Measurements from ENCODE around the gene RFXAP. TPM values are rescaled to one million over a fixed set of nuclear protein-coding genes. Genes with fewer than 3 reads are reported as not detected.

The RFXAP gene
- total RNA-seq, 1 experiment from 2014 or later = 8.7 TPM

GRCh38 chr13:36858290-36858689 is 39.3 kb downstream of the RFXAP start:
- H3K4me2 ChIP-seq (ENCODE audit: insufficient read depth, insufficient read length, low read length) = no peak overlapping the region
- WGBS (ENCODE audit: extremely low coverage, insufficient read length, low lambda C conversion rate) = no CpG with 5 or more reads among the region's 3 CpGs
- TF ChIP-seq CTCF (conservative IDR thresholded peaks at IDR 0.05) = peak; percentile 70

More at GRCh38 chr13:36858290-36858689, 39.3 kb downstream of the RFXAP start:
- H3K23ac ChIP-seq (ENCODE audit: insufficient read length, low read depth, low read length) = no peak overlapping the region
- peaks cover 1% of the 10 kb centered on the region; the same call in 1 of the 2 replicates for H3K27me3 Mint-ChIP-seq (ENCODE audit: low read depth)
- H4K20me1 ChIP-seq (ENCODE audit: control insufficient read depth, insufficient read depth, insufficient read length) = no peaks in the 10 kb centered on the region
- H2BK20ac ChIP-seq (ENCODE audit: low read depth, low read length, poor library complexity, severe bottlenecking) = no peak overlapping the region
- no peaks in the 10 kb centered on the region; a peak in 1 of 7 replicates for H3K36me3 Mint-ChIP-seq (ENCODE audit: insufficient read depth in 1 of 3, low read depth in 3 of 3)
- no peak overlapping the region for H2BK12ac ChIP-seq (ENCODE audit: insufficient read length, low read depth, low read length)
- no peaks in the 10 kb centered on the region for H3K9me3 Mint-ChIP-seq
- DNase-seq = no peak
- no peak overlapping the region for H2AK5ac ChIP-seq (ENCODE audit: insufficient read length, low read length)
- no peaks in the 10 kb centered on the region for H3K79me1 ChIP-seq (ENCODE audit: insufficient read depth, low read depth, low read length, poor library complexity, severe bottlenecking)
- no peaks in the 10 kb centered on the region for H3K79me2 ChIP-seq (ENCODE audit: insufficient read depth, low read length)
- no peak overlapping the region for H3K4ac ChIP-seq (ENCODE audit: low read depth, low read length)
- no peaks in the 10 kb centered on the region for H3K27me3 ChIP-seq (ENCODE audit: insufficient read depth, low read length)
- H4K5ac ChIP-seq (ENCODE audit: insufficient read length, low read depth, low read length) = no peak overlapping the region
- H3K27ac ChIP-seq (ENCODE audit: insufficient read length, low read depth, low read length) = no peak overlapping the region
- no peak overlapping the region for H2AFZ ChIP-seq (ENCODE audit: low read length)
- H3K9ac ChIP-seq (ENCODE audit: extremely low read depth, insufficient read length, low read length) = no peak overlapping the region
- H3K23me2 ChIP-seq (ENCODE audit: insufficient read length, low read depth, low read length, poor library complexity, severe bottlenecking) = no peaks in the 10 kb centered on the region
- H4K8ac ChIP-seq (replicated peaks; ENCODE audit: insufficient read length, low read depth, low read length) = no peak overlapping the region
- H2BK15ac ChIP-seq (ENCODE audit: low read depth, low read length) = no peak overlapping the region
- H3K56ac ChIP-seq (ENCODE audit: insufficient read length, low read depth, low read length) = no peak overlapping the region
- no peak overlapping the region; a peak in 1 of 7 replicates for H3K27ac Mint-ChIP-seq
- no peak overlapping the region for H2BK5ac ChIP-seq (ENCODE audit: insufficient read length, low read length)
- no peak overlapping the region for H3K4me3 Mint-ChIP-seq
- no peaks in the 10 kb centered on the region for H3K4me1 ChIP-seq (ENCODE audit: insufficient read depth, low read length)
- H2BK120ac ChIP-seq (ENCODE audit: low read depth, low read length, poor library complexity, severe bottlenecking) = no peak overlapping the region
- no peak overlapping the region for H4K91ac ChIP-seq (ENCODE audit: insufficient read length, low read depth, low read length)
- peaks cover 4 to 11% of the 10 kb centered on the region in 2 experiments for H3K4me1 Mint-ChIP-seq
- no peak overlapping the region for H3T11ph ChIP-seq (ENCODE audit: low read length)
- no peak overlapping the region for H3K14ac ChIP-seq (ENCODE audit: insufficient read depth, low read length)
- H3K9me3 ChIP-seq (ENCODE audit: control insufficient read depth, low read depth, low read length) = no peaks in the 10 kb centered on the region
- no peak overlapping the region for H3K18ac ChIP-seq (ENCODE audit: insufficient read length, low read depth, low read length)

Data from H9 (cell line).